LNCaP clone FGC (cell line): ENCODE results near the gene MARCHF10.

Experiments
- DNase-seq: peaks from one replicate; pipeline ENCODE4 v3.0.0-alpha.2; 2011; ENCODE audit warnings: low read depth
- H3K4me3 ChIP-seq: 2 replicates; pipeline ENCODE4 v1.5.1; 2011; ENCODE audit warnings: mild to moderate bottlenecking, low read depth, low read length, control low read depth
- TF ChIP-seq, protein P1 (sequence below): IDR thresholded peaks from 2 replicates; pipeline ENCODE4 v1.5.1; 2012; ENCODE audit warnings: mild to moderate bottlenecking; ENCODE audit not compliant: control insufficient read depth, insufficient read depth; ENCODE audit errors: extremely low read depth

The MARCHF10 gene

DNA sequence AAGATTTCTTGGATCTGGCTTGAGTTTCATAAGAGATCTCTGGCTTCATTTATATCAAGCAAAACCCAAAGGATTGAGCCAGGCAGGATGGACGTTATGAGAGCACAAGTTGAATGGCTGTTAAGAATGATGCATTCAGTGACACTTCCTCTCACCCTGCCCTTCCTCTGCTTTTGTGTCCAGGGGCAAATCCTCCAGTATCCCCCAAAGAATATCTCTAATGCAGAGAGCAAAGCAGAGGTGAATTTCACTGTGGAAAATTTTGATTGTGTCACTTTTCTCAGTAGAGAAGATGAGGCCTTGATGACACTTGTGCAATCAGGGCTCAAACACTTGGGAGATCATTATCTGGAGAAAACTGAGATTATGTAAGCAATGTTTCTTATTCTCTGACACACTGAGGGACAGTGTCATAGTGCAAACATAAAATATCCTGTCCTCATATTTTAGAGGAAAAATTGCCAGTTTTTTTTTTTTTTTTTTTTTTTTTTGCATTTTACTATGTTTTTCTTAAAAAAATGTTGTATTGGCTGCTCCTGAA is 25.3 kb downstream of the MARCHF10 start:
- H3K4me3 ChIP-seq, result no peak overlapping the region
- DNase-seq, result no peak
- TF ChIP-seq, protein P1, sequence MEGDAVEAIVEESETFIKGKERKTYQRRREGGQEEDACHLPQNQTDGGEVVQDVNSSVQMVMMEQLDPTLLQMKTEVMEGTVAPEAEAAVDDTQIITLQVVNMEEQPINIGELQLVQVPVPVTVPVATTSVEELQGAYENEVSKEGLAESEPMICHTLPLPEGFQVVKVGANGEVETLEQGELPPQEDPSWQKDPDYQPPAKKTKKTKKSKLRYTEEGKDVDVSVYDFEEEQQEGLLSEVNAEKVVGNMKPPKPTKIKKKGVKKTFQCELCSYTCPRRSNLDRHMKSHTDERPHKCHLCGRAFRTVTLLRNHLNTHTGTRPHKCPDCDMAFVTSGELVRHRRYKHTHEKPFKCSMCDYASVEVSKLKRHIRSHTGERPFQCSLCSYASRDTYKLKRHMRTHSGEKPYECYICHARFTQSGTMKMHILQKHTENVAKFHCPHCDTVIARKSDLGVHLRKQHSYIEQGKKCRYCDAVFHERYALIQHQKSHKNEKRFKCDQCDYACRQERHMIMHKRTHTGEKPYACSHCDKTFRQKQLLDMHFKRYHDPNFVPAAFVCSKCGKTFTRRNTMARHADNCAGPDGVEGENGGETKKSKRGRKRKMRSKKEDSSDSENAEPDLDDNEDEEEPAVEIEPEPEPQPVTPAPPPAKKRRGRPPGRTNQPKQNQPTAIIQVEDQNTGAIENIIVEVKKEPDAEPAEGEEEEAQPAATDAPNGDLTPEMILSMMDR, result no peak

DNA sequence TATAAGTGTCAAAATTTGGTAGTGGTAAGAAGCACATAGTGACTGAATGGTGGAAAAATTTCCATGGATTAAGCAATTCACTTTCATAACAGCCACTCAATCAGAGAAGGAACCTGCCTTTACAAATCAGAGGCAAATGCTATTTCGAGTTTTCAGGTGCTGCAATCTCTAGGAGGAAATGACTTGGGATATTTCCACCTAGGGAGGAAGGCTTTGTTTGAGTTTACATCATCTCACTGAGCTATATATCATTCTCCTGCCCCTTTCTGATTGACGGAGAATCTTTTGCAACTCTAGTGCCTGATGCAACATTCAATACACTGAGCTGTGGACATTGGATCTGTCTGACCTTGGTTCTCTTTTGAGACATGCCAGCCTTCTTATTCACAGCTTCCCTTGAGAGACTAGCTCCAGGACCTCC is 26.3 kb downstream of the MARCHF10 start:
- no peak overlapping the region for H3K4me3 ChIP-seq
- TF ChIP-seq, protein P1, result no peak
- DNase-seq, result no peak

GRCh38 chr17:62781356-62781755 is 26.8 kb downstream of the MARCHF10 start:
- no peak overlapping the region for H3K4me3 ChIP-seq
- TF ChIP-seq, protein P1, result no peak
- no peak for DNase-seq

- DNase-seq, result no peak
- TF ChIP-seq, protein P1, result no peak
Observed at GRCh38 chr17:62780951-62781350, 27.2 kb downstream of the MARCHF10 start.

DNA sequence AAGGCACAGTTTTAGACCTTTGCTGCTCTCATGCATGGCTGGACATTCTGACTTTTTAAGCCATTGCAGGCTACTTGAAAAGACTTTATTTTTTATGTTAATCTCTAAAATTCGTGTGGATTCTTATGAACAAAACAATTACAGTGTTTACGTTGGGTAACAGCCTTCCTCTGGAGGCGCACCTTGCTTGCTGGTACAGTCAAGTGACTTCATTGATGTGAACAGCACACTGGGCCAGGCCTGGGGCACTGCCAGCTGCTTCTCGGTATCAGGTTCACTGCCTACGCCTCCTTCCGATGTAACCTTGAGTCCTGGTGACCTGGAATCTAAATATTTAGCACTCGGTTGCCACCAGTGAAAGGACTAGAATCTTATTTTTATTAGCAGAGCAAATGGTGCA is 27.8 kb downstream of the MARCHF10 start:
- H3K4me3 ChIP-seq, result no peak overlapping the region
- peak; percentile 18 for DNase-seq
- TF ChIP-seq, protein P1, result peak; percentile 37

More at GRCh38 chr17:62780951-62781350, 27.2 kb downstream of the MARCHF10 start:
- no peak overlapping the region for H3K4me3 ChIP-seq

DNA sequence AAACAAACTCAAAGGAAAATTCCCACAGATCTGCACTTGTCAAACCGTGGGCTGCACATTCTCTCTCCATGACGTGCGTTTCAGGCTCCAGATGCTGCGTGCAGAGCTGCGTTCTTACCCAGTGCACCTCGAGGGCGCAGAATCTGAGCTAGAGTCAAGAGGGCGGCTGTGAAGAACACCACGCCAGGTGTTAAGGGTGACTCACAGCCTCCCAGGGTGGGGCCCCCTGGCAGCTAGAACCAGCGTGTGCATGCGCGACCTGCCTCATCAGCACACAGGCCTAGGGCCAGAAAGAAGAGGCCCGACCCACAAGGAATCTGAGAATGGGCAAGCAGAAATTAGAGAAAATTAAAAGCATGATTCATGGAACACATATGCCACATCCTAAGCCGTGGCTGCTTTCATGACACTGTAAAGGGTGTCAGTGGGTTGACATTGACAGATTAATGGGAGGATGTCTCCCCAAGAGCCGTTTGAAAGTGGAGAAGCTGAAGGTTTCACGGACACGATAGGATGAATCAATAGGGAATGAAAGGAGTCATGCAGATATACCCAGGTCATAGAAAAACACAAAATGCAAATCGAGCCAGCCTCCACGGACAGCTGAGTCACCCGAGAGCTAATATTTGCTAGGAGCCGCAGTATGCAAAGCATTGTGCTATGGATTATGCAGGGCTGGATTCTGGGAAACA is 29.0 kb downstream of the MARCHF10 start:
- TF ChIP-seq, protein P1, result no peak
- no peak overlapping the region for H3K4me3 ChIP-seq
- DNase-seq, result no peak

- TF ChIP-seq, protein P1, result no peak
- H3K4me3 ChIP-seq, result no peak overlapping the region
- DNase-seq, result no peak
Observed at GRCh38 chr17:62775876-62776275, 32.2 kb downstream of the MARCHF10 start.
